BE2C (cell line): ENCODE measurements around the gene SLC25A44.
"Not testable (repeated sequence)": the region's sequence is repeated elsewhere in the genome, so short reads cannot be mapped to it uniquely, and the experiment has no call there.

Source experiments
- DNase-seq: peaks from one replicate; pipeline ENCODE4 v3.0.0-alpha.2; 2020
- H3K27me3 ChIP-seq: fragments of 250-450 bp; sonication (Bioruptor Pico); 2 replicates; pipeline ENCODE4 v1.5.1; 2020; ENCODE audit warnings: mild to moderate bottlenecking
- H3K36me3 ChIP-seq: fragments of 250-450 bp; sonication (Bioruptor Pico); 2 replicates; pipeline ENCODE4 v1.5.1; 2020; ENCODE audit warnings: mild to moderate bottlenecking
- H3K4me1 ChIP-seq: fragments of 250-450 bp; sonication (Bioruptor Pico); 2 replicates; pipeline ENCODE4 v1.5.1; 2020
- H3K4me3 ChIP-seq: 2 replicates; pipeline ENCODE4 v1.5.1; 2011; ENCODE audit warnings: low read depth, low read length
- H3K9me3 ChIP-seq: fragments of 250-450 bp; sonication (Bioruptor Pico); 2 replicates; pipeline ENCODE4 v1.5.1; 2020
- CTCF ChIP-seq: IDR thresholded peaks from 2 replicates; pipeline ENCODE4 v1.5.1; 2012; ENCODE audit warnings: mild to moderate bottlenecking, low read depth, low read length

Gene SLC25A44

GRCh38 chr1:156211243-156211642, 17.3 kb downstream of the SLC25A44 start:
- Histone ChIP-seq H3K9me3 (no peaks in the 10 kb centered on the region), H3K4me3 (no peak overlapping the region), H3K4me1 (peaks cover 3% of the 10 kb centered on the region; the same call in 1 of the 2 replicates), H3K27me3 (no peaks in the 10 kb centered on the region), H3K36me3 (peaks cover 41% of the 10 kb centered on the region)
- no peak for DNase-seq
- no peak for TF ChIP-seq CTCF

DNA sequence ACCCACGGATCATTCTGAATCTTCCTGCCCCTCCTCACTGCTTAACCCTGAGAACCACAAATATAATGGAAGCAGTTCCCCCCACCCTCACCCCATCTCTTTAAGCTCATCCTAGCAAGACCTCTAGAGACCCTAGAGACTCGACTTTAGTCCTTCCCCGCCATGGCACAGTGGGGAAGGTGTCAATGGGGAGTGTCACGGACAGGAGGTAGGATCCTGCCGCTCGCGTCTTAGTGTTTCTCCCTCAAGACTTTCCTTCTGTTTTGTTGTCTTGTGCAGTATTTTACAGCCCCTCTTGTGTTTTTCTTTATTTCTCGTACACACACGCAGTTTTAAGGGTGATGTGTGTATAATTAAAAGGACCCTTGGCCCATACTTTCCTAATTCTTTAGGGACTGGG, 18.2 kb downstream of the SLC25A44 start:
- no peaks in the 10 kb centered on the region for H3K9me3 ChIP-seq
- H3K27me3 ChIP-seq, result no peaks in the 10 kb centered on the region
- H3K4me3 ChIP-seq, result peak overlapping the region; percentile 96
- H3K36me3 ChIP-seq, result peaks cover 35% of the 10 kb centered on the region
- TF ChIP-seq CTCF, result no peak
- DNase-seq, result no peak
- peaks cover 3% of the 10 kb centered on the region; the same call in 1 of the 2 replicates for H3K4me1 ChIP-seq

DNA sequence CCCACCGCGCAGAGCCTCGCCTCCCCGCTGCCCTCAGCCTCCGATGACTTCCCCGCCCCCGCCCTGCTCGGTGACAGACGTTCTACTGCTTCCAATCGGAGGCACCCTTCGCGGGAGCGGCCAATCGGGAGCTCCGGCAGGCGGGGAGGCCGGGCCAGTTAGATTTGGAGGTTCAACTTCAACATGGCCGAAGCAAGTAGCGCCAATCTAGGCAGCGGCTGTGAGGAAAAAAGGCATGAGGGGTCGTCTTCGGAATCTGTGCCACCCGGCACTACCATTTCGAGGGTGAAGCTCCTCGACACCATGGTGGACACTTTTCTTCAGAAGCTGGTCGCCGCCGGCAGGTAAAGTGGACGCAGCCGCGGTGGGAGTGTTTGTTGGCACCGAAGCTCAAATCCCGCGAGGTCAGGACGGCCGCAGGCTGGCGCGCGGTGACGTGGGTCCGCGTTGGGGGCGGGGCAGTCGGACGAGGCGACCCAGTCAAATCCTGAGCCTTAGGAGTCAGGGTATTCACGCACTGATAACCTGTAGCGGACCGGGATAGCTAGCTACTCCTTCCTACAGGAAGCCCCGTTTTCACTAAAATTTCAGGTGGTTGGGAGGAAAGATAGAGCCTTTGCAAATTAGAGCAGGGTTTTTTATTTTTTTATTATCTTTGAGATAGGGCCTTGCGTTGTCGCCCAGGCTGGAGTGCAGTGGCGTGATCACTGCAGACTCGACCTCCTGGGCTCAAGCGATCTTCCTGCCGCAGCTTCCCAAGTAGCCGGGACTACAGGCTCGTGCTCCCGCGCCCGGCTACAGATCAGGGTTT, 19.1 kb downstream of the SLC25A44 start, which contains the start of gene PMF1:
Gene PMF1 (plus strand): TSS at position 175 of the 811 bp plus-strand sequence. CDS start 9 bp downstream, at position 184.
- DNase-seq, result peak; percentile 99
- peaks cover 26% of the 10 kb centered on the region for H3K36me3 ChIP-seq

DNA sequence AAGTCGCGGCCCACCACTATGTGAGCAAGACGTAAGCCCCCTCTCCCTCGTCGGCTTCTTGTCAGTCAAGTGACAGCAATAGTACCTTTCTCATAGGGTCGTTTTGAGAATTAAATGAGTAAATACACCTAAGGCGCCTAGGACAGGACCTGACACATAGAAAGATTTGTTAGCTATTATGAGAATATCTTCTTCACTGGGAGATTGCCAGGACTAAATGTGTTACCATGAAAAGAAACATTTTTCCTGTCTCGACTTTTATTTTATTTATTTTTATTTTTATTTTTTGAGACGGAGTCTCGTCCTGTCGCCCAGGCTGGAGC, 19.7 kb downstream of the SLC25A44 start:
- H3K4me3 ChIP-seq, result peak overlapping the region; percentile 96
- DNase-seq, result no peak
- no peaks in the 10 kb centered on the region for H3K9me3 ChIP-seq
- H3K4me1 ChIP-seq, result peaks cover 3% of the 10 kb centered on the region; the same call in 1 of the 2 replicates
- no peak for TF ChIP-seq CTCF
- peaks cover 22% of the 10 kb centered on the region for H3K36me3 ChIP-seq
- no peaks in the 10 kb centered on the region for H3K27me3 ChIP-seq

More for the DNA sequence above, 19.1 kb downstream of the SLC25A44 start, which contains the start of gene PMF1:
- no peak for TF ChIP-seq CTCF
- Histone ChIP-seq H3K4me1 (peaks cover 3% of the 10 kb centered on the region; the same call in 1 of the 2 replicates), H3K9me3 (no peaks in the 10 kb centered on the region), H3K27me3 (no peaks in the 10 kb centered on the region), H3K4me3 (peak within 1 kb of the TSS; percentile 96)

DNA sequence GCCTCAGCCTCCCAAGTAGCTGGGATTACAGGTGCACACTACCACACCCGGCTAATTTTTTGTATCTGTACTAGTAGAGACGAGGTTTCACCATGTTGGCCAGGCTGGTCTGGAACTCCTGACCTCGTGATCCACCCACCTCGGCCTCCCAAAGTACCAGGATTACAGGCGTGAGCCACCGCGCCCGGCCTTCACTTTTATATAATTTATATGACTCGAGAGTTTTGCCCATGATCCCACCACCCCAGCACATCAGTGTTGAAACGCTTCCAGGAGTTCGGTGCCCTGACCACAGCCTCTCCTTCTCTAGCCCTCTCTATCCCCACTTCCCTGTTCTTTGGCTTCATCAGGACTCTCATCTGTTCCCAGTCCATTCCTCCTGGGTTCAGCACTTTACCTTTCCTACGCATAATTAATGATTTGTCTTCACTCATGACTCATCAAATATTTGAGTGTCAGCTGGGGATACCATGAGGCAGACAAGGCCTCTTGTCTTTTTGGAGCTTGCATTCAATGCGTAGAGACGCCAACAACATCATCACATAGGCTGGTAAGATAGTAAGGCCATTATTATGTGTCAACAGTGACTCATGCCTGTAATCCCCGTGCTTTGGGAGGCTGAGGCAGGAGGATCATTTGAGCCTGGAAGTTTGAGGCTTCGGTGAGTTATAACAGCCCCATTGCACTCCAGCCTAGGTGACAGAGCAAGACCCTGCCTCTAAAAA, 20.3 kb downstream of the SLC25A44 start:
- no peaks in the 10 kb centered on the region for H3K27me3 ChIP-seq
- H3K4me1 ChIP-seq, result peaks cover 3% of the 10 kb centered on the region; the same call in 1 of the 2 replicates
- H3K36me3 ChIP-seq, result peaks cover 17% of the 10 kb centered on the region
- H3K4me3 ChIP-seq, result peak overlapping the region; percentile 96
- no peak for TF ChIP-seq CTCF
- no peaks in the 10 kb centered on the region for H3K9me3 ChIP-seq
- no peak for DNase-seq

GRCh38 chr1:156216361-156217086, 22.6 kb downstream of the SLC25A44 start:
- not testable (repeated sequence) for DNase-seq, H3K9me3 ChIP-seq, H3K27me3 ChIP-seq, H3K4me3 ChIP-seq, H3K4me1 ChIP-seq
- peaks cover 12% of the 10 kb centered on the region for H3K36me3 ChIP-seq
